Ishikawa (cell line): ENCODE results near the gene IL17RC.

Source experiments
- CEBPB ChIP-seq: IDR thresholded peaks from 2 replicates; pipeline ENCODE4 v1.6.1; 2012
- CREB1 ChIP-seq: IDR thresholded peaks from 2 replicates; pipeline ENCODE4 v1.6.1; 2012; ENCODE audit warnings: low read depth
- EGR1 ChIP-seq: IDR thresholded peaks from 2 replicates; pipeline ENCODE4 v1.6.1; 2012
- EP300 ChIP-seq: IDR thresholded peaks from 2 replicates; pipeline ENCODE4 v1.6.1; 2012; ENCODE audit warnings: borderline replicate concordance
- FOXM1 ChIP-seq: IDR thresholded peaks from 2 replicates; pipeline ENCODE4 v1.6.1; 2012; ENCODE audit warnings: low read depth, borderline replicate concordance
- NFIC ChIP-seq: IDR thresholded peaks from 2 replicates; pipeline ENCODE4 v1.6.1; 2012
- RAD21 ChIP-seq: IDR thresholded peaks from 2 replicates; pipeline ENCODE4 v1.6.1; 2012; ENCODE audit warnings: low read depth
- REST ChIP-seq: IDR thresholded peaks from 2 replicates; pipeline ENCODE4 v1.6.1; 2012; ENCODE audit warnings: low read depth, mild to moderate bottlenecking
- TAF1 ChIP-seq: IDR thresholded peaks from 2 replicates; pipeline ENCODE4 v1.6.1; 2012; ENCODE audit warnings: low read depth, mild to moderate bottlenecking
- TCF12 ChIP-seq: IDR thresholded peaks from 2 replicates; pipeline ENCODE4 v1.6.1; 2012; ENCODE audit warnings: low read depth
- YY1 ChIP-seq: IDR thresholded peaks from 2 replicates; pipeline ENCODE4 v1.6.1; 2012; ENCODE audit warnings: low read depth
- ZBTB7A ChIP-seq: IDR thresholded peaks from 2 replicates; pipeline ENCODE4 v1.6.1; 2012; ENCODE audit warnings: low read depth
- TF ChIP-seq, protein P1 (sequence below): IDR thresholded peaks from 2 replicates; pipeline ENCODE4 v1.6.1; 2012
- TF ChIP-seq, protein P2 (sequence below): IDR thresholded peaks from 2 replicates; pipeline ENCODE4 v1.6.1; 2012

GRCh38 chr3:9928158-9928557 lies 11.3 kb downstream of the IL17RC start:
- no peak for TF ChIP-seq CREB1
- no peak for TF ChIP-seq RAD21
- TF ChIP-seq, protein P1, sequence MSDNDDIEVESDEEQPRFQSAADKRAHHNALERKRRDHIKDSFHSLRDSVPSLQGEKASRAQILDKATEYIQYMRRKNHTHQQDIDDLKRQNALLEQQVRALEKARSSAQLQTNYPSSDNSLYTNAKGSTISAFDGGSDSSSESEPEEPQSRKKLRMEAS, result no peak
- TF ChIP-seq REST, result no peak
- no peak for TF ChIP-seq ZBTB7A
- no peak for TF ChIP-seq CEBPB
- TF ChIP-seq, protein P2, sequence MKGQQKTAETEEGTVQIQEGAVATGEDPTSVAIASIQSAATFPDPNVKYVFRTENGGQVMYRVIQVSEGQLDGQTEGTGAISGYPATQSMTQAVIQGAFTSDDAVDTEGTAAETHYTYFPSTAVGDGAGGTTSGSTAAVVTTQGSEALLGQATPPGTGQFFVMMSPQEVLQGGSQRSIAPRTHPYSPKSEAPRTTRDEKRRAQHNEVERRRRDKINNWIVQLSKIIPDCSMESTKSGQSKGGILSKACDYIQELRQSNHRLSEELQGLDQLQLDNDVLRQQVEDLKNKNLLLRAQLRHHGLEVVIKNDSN, result no peak
- no peak for TF ChIP-seq EGR1
- TF ChIP-seq EP300, result no peak
- TF ChIP-seq YY1, result no peak
- TF ChIP-seq FOXM1, result no peak
- TF ChIP-seq TCF12, result no peak
- no peak for TF ChIP-seq TAF1
- no peak for TF ChIP-seq NFIC
